Urothelium cell line (cell line): Measurements from ENCODE around the gene STEAP1B.
"Not testable (repeated sequence)": the region's sequence is repeated elsewhere in the genome, so short reads cannot be mapped to it uniquely, and the experiment has no call there.

Experiments used
- DNase-seq: peaks from one replicate; pipeline ENCODE4 v3.0.0; 2011; ENCODE audit warnings: low spot score, mixed read lengths
- FAIRE-seq: peaks from 2 replicates; lab custom pipeline; 2011; peaks lifted over from hg19 to GRCh38; lab: Jason Lieb, UNC

STEAP1B gene

DNA sequence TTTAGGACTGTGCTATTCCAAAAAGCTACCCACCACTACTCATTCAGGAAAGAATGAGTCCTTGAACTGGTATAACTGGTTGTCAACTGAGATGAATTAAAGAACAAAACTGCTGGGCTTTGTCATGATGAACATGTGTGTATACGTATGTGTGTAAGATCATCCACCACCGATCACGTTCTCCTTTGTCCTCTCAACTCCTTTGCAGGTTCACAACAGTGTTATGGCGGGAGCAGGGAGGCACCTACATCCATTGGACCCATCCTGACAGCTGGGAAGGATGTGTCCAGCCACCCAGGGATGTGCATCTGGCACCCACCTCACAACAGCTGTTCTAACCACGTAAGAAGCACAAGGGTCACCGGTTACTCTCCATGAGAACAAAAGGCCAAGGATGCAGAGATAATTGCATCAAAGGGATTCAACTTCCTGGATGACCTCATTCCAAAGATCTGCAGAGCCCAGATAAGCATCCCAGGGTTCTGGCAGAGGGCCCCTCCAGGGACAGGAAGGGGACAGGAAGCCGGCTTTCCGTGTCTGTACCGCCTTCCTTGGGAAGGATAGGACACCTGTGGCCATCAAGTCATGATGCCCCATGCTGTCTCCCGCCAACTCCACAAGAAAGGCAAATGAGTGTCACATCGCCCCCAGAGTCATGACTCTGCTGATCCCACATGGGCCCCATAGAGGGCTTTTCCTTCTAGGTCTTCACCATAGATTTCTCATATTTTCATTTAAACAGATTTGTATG, 66.1 kb downstream of the STEAP1B start:
- no peak for FAIRE-seq

DNA sequence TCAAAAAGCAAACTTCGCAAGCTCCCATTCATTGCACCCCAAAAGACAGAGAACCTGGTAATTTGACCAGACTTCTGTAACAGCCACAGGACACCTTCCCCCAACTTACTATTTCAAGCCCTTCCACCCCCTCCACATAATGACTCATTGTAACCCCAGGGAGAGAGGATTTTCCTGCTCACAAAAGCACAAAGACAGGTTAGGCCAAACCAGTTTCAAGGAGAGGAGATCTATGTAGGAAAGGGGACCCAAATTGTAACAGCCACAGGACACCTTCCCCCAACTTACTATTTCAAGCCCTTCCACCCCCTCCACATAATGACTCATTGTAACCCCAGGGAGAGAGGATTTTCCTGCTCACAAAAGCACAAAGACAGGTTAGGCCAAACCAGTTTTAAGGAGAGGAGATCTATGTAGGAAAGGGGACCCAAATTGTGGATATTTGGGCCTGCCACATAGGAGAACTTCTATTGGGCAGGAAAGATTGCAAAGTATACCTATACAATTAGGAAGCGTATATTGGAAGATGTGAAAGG, 66.8 kb downstream of the STEAP1B start:
- FAIRE-seq, DNase-seq: not testable (repeated sequence)

More for the DNA sequence above, 66.1 kb downstream of the STEAP1B start:
- DNase-seq: no peak

DNA sequence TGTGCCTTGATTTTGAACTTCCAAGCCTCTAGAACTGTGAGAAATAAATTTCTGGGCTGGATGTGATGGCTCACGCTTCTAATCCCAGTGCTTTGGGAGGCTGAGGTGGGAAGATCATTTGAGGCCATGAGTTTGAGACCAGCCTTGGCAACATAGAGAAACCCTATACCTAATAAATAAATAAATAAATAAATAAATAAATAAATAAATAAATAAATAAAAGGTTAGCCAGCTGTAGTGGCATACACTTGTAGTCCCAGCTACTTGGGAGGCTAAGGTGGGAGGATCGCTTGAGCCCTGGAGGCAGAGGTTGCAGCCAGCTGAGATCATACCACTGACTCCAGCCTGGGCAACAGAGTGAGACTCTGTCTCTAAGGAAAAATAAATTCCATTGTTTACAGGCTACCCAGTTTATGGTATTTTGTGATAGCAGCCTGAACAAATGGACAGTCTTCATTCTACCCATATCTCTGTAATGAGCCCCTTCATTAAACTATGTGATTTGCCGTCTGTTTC, 67.7 kb downstream of the STEAP1B start:
- DNase-seq: no peak
- no peak for FAIRE-seq

- DNase-seq: no peak
- FAIRE-seq: no peak
Measured at GRCh38 chr7:22430457-22430856, 69.5 kb downstream of the STEAP1B start.

DNA sequence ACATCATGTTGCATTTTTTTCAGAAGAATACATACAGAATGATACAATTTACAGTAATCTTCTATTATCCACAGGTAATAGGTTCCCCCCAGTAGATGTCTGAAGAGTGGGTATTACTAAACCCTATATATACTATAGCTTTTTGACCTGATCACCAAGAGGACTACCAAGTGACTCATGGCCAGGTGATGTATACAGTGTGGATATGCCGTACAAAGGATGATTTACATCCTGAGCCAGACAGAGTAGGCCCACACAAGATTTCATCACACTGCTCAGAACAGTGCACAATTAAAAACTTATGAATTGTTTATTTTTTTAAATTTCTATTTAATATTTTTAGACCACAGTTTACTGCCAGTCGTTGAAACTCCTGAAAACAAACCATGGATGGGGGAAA, 70.6 kb downstream of the STEAP1B start:
- no peak for DNase-seq
- no peak for FAIRE-seq

- no peak for FAIRE-seq
- no peak for DNase-seq
Measured at GRCh38 chr7:22427855-22428254, 72.1 kb downstream of the STEAP1B start.

GRCh38 chr7:22427104-22427503, 72.9 kb downstream of the STEAP1B start:
- FAIRE-seq (no peak), DNase-seq (no peak)

GRCh38 chr7:22426463-22427094, 73.4 kb downstream of the STEAP1B start:
- no peak for FAIRE-seq
- no peak for DNase-seq

DNA sequence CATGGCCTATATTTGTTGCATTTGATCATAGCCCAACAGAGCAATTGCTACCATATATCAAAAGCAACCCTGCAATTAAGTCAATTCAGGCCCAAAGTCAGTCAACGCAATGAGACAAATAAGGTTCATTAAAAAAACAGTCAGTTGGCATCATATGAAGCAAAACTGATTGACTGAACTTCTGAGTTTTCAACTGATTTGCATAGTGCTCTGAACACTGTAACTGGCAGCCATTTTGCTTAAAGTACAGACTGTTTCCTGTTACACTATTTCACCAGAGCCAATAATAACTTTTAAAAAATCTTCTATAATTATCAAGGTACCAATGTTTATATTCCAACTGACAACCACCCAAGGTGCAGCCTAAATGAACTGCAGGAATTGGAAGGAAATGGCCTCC, 74.6 kb downstream of the STEAP1B start:
- DNase-seq: no peak
- FAIRE-seq: no peak

DNA sequence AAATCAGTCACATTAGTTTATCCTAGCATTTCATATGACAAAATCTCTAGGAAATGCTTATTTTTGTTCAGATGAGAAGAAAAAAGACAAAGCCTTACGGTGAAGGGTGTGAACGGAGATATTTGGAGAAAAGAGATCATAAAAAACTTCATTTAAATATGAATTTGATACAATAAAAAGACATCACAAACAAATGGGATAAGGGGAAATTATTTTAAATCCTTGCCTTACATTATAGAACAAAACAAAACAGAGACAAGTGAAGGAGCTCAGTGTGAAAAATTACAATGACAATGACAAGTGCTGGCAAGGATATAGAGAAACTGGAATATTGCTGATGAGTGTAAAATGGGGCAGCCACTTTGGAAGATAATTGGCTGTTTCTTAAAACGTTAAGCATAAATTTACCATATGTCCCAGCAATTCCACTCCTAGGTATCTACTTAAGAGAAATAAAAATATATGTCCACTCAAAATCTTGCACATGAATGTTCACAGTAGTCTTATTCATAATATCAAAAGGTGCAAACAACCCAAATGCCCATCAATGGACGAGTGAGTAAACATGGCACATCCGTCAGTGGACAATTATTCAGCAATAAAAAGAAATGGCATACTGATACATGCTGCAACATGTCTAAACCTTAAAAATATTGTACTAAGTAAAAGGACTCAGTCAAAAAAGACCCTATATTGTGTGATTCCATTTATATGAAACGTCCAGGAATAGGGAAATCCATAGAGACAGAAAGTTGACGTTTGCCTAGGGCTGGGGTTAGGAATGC, 77.0 kb downstream of the STEAP1B start:
- no peak for FAIRE-seq
- DNase-seq: no peak

DNA sequence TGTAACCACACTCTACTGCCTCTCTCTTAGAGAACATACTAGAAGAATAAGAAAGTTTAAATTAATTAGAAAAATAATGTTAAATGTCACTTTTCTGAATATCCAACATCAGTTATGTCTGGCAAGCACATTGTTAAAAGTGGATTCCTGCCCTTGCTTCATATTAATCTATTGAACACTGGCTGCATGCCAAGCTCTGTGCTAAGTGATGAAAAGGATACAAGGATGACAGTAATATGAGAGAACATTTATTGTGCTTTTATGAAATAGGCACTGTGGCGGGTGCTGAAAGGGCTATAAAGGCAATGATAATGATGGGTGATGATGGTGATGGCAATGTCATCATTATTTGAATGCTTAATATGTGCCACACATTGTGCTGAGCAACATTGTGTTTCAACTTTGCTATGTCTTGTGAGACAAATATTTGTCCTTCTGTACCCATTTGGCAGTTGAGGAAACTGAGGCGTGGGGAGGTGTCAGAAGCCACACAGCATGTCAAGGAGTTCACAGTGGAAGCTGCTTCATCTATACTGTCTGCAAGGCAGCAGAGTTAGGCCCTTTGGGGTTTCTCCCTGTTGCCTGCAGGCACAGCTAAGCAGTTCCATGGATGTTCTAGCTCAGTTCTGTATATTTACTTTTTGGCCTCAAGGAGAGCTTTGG, 78.9 kb downstream of the STEAP1B start:
- DNase-seq (no peak), FAIRE-seq (no peak)

GRCh38 chr7:22420008-22420407, 80.0 kb downstream of the STEAP1B start:
- FAIRE-seq (no peak), DNase-seq (no peak)

- FAIRE-seq (no peak), DNase-seq (no peak)
Measured at GRCh38 chr7:22419488-22419887, 80.5 kb downstream of the STEAP1B start.

DNA sequence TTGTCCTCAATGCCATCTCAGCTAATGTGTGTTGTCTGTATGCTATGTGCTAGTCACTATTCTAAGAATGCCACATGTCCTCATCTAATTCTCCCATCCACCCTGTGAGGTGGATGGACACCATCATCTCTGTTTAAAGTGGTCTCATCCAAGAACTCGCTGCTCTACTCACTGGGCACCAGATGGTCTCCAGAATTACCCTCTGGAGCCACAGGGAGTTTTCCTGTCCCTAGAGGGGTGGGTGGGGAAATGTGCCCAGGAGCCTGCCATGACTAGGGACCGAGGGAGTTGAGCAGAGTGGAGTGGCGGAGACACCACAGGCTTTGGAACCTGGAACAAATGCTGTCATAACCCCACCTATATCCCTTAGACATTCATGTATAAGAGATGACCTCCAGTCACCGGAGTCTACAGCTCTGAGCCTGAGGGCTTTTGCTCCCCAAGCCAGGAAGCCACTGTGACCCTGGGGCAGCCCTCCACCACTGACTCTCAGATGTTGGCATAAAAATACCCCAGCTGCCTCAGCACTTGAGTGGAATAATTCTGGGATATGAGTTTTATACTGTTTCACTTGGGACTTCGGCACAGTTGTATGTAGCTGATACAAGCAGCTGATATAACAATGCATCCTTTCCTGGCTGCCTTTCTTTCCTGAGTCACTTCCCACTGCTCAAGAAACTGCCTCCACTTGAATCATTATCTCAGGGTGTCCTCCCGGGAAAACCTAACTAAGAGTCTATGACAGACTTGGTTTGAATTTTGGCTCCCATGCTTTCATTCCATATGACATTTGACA, 81.5 kb downstream of the STEAP1B start:
- FAIRE-seq (no peak), DNase-seq (no peak)

- FAIRE-seq (no peak), DNase-seq (no peak)
Measured at GRCh38 chr7:22417841-22418240, 82.1 kb downstream of the STEAP1B start.

DNA sequence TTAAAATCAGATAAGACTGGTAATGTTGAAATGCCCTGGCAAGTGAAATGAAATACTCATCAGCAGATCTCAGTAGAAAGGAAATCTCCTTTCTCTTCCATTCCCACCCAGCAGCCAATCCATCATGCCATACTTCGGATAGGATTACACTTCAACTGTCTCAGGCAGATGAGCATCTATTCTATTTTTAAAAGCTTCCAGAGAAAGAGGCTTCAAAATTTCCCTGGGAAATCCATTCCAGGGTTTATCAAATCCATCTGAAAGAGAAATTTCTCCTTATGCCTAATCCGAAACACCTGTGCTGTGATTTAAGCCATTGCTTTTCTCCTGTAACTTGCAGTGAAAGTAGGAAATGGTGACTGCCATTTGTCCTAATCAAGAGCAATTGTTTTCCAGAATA, 82.6 kb downstream of the STEAP1B start:
- no peak for FAIRE-seq
- no peak for DNase-seq

DNA sequence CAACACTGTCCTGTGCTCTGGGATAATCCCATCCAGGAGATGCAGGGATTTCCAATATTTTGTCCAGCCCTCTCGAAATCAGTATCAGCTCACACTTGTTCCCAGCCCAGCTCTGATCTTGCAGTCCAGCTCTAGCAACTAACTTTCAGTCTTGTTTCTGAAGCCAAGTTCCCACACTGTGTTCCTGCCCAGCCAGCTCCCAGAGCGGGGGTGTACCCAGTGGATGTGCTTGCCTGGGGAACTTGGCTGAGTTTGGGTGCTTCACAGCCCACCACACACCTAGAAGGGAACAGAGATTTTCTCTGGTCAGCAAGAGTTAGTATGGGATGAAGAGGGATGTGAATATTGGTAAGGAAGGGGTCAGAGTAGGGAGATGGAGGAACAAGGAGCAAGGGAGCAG, 85.6 kb downstream of the STEAP1B start:
- no peak for DNase-seq
- no peak for FAIRE-seq

DNA sequence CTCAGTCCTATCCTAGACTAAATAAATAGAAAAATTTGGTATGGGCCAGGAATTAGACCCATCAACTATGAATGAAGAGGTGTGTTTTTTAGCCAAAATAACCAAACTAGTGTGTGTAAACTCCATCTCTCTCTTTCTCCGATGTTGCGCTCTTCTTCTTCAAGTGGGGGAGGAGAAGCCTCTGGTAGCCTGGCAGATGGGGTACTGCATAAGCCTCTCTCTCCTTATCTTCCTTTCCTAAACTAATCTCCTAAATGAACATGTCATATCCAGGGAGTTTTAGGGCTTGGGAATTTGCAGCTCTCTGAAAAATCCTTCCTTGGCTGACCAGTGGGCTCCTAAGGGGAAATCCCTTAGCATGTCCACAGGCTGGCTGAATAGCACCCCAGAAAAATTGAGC, 86.8 kb downstream of the STEAP1B start:
- FAIRE-seq (no peak), DNase-seq (no peak)

- no peak for FAIRE-seq
Measured at GRCh38 chr7:22411977-22412693, 87.9 kb downstream of the STEAP1B start.

More at GRCh38 chr7:22411977-22412693, 87.9 kb downstream of the STEAP1B start:
- DNase-seq: no peak
